ENCODE results near the gene REXO5.

Gene REXO5

DNA sequence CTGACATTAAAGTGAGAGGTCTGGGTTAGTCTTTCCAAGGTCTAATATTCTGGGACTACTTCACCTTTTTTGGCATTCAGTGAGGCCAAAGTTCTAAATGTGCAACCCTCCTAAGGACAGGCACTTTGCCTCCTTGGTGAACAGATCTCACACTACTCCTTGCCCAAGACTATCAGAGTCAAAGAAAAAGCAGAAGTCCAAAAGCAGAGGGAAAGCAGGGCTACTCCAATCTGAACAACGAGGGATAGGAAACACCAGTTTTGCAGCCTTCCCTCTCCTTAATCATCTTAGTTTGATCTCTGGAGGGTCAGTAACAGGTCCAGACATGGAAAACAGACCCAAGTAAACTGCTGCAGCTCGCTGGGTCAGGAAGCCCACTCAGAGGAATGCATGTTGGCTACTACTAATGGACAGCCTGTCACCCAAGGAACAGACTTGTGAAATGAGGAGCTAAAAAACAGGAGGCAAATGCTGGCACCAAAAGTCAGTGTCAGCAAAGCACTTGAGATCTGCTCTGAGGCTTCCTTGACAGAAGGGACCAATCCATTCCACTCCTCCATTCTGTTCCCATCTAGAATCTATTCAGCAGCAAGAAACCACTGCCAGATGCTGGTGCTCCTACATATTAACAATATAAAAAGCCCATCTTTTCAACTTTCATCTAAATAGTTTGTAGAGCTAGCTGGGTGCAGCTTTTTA, 63.9 kb downstream of the REXO5 start:
- Mint-ChIP-seq H3K27me3 (no peaks in the 10 kb centered on the region), H3K27ac (peak overlapping the region in 1 of 2 donors; percentile 19), H3K4me1 (peaks cover 86% of the 10 kb centered on the region), H3K4me3 (no peak overlapping the region), H3K9me3 (no peaks in the 10 kb centered on the region)
- DNase-seq (no peak), ATAC-seq (no peak)

DNA sequence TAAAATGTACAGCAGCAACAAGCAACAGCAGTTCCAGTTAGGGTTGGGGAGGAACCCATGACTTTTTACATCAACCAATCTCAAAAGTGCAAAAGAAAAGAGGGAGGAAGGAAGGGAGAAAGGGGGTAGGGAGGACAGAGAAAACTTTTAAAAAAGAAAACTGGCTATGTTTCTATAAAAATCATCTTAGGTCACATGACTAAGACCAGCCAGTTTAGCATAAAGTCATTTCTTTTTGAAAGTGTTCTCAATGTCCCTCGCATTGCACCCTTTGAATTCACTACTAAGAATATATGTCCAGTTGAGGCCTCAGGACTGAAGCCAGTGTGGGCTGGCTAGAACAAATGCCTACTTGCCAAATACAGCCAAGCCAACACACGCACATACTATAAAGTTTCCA, 64.9 kb downstream of the REXO5 start:
- Mint-ChIP-seq H3K4me1 (peaks cover 87% of the 10 kb centered on the region), H3K27ac (no peak overlapping the region), H3K4me3 (no peak overlapping the region), H3K27me3 (no peaks in the 10 kb centered on the region), H3K9me3 (no peaks in the 10 kb centered on the region)
- no peak for DNase-seq
- ATAC-seq: no peak

- no peaks in the 10 kb centered on the region for H3K27me3 Mint-ChIP-seq
- no peak overlapping the region for H3K4me3 Mint-ChIP-seq
- no peak for DNase-seq
- no peaks in the 10 kb centered on the region for H3K9me3 Mint-ChIP-seq
- H3K27ac Mint-ChIP-seq: no peak overlapping the region
- H3K4me1 Mint-ChIP-seq: peaks cover 82% of the 10 kb centered on the region
- ATAC-seq: no peak
Observed at GRCh38 chr16:20871941-20872815, 65.9 kb downstream of the REXO5 start.

- peak overlapping the region; percentile 59 to 70 for H3K4me3 Mint-ChIP-seq
- H3K4me1 Mint-ChIP-seq: peaks cover 75% of the 10 kb centered on the region
- ATAC-seq (no peak), DNase-seq (no peak)
- no peaks in the 10 kb centered on the region for H3K9me3 Mint-ChIP-seq
- no peaks in the 10 kb centered on the region for H3K27me3 Mint-ChIP-seq
- H3K27ac Mint-ChIP-seq: no peak overlapping the region
Observed at GRCh38 chr16:20873331-20873730, 67.0 kb downstream of the REXO5 start.

GRCh38 chr16:20874088-20874581, 67.8 kb downstream of the REXO5 start:
- H3K27ac Mint-ChIP-seq: peak overlapping the region in 1 of 2 donors; percentile 15

GRCh38 chr16:20875355-20875650, 69.0 kb downstream of the REXO5 start:
- Mint-ChIP-seq H3K27ac (no peak overlapping the region), H3K9me3 (no peaks in the 10 kb centered on the region), H3K27me3 (no peaks in the 10 kb centered on the region), H3K4me3 (peak overlapping the region; percentile 56 to 59), H3K4me1 (peaks cover 83% of the 10 kb centered on the region)
- ATAC-seq (no peak), DNase-seq (no peak)

More at GRCh38 chr16:20874088-20874581, 67.8 kb downstream of the REXO5 start:
- H3K27me3 Mint-ChIP-seq: no peaks in the 10 kb centered on the region
- H3K4me1 Mint-ChIP-seq: peaks cover 78% of the 10 kb centered on the region
- peak; percentile 7 for ATAC-seq
- peak overlapping the region; percentile 59 to 70 for H3K4me3 Mint-ChIP-seq
- DNase-seq: no peak
- H3K9me3 Mint-ChIP-seq: no peaks in the 10 kb centered on the region

DNA sequence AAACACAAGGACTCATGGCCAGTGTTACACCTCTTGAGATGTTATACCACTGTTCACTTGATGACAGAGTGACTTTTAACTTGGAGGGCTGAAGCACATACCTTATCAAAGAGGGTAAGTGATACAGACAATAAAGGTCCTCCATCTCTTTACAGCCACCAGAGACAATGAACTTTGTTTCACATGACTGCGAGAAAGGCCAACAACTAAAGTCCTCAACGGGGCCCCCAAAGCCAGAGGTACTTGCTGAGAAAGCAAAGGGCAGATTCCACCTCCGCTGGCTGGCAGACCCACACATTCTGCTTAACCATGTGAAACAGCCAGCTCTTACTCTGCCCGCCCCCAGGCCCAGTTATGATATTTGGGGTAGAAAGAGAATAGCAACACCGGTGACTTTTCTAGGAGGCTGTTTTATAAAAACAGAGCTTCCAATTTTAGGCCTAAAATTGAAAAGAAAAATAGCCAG, 72.4 kb downstream of the REXO5 start:
- Mint-ChIP-seq H3K4me1 (peaks cover 60% of the 10 kb centered on the region), H3K27ac (peak overlapping the region in 1 of 2 donors; percentile 76), H3K27me3 (no peaks in the 10 kb centered on the region), H3K4me3 (peak overlapping the region in 1 of 2 donors; percentile 44), H3K9me3 (no peaks in the 10 kb centered on the region)
- no peak for DNase-seq
- no peak for ATAC-seq

- no peaks in the 10 kb centered on the region for H3K9me3 Mint-ChIP-seq
- peak overlapping the region; percentile 13 to 44 for H3K4me3 Mint-ChIP-seq
- DNase-seq (no peak), ATAC-seq (peak; percentile 65)
- H3K4me1 Mint-ChIP-seq: peaks cover 60% of the 10 kb centered on the region
- no peaks in the 10 kb centered on the region for H3K27me3 Mint-ChIP-seq
- H3K27ac Mint-ChIP-seq: peak overlapping the region; percentile 36 to 76
Observed at GRCh38 chr16:20879175-20880040, 73.1 kb downstream of the REXO5 start.

- Mint-ChIP-seq H3K27ac (no peak overlapping the region), H3K27me3 (no peaks in the 10 kb centered on the region), H3K9me3 (no peaks in the 10 kb centered on the region), H3K4me1 (peaks cover 47% of the 10 kb centered on the region), H3K4me3 (no peak overlapping the region)
- ATAC-seq (no peak), DNase-seq (no peak)
Observed at GRCh38 chr16:20880867-20881502, 74.7 kb downstream of the REXO5 start.

DNA sequence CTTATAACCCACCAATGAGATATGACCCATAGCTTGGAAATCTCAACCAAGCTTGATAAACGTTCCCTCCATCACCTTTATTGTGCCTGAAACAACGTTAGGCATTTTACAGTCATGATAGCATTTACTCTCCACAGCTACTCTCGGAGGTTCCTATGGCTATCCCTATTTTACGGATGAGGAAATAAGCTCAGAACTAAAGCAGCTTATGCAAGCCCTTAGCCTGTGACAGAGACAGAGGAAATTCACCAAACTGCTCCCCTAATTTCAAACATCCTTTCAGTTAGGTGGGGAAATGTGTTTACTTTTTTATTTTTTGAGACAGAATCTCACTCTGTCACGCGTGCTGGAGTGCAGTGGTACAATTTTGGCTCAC, 75.2 kb downstream of the REXO5 start:
- Mint-ChIP-seq H3K4me1 (peaks cover 44% of the 10 kb centered on the region), H3K4me3 (no peak overlapping the region)

DNA sequence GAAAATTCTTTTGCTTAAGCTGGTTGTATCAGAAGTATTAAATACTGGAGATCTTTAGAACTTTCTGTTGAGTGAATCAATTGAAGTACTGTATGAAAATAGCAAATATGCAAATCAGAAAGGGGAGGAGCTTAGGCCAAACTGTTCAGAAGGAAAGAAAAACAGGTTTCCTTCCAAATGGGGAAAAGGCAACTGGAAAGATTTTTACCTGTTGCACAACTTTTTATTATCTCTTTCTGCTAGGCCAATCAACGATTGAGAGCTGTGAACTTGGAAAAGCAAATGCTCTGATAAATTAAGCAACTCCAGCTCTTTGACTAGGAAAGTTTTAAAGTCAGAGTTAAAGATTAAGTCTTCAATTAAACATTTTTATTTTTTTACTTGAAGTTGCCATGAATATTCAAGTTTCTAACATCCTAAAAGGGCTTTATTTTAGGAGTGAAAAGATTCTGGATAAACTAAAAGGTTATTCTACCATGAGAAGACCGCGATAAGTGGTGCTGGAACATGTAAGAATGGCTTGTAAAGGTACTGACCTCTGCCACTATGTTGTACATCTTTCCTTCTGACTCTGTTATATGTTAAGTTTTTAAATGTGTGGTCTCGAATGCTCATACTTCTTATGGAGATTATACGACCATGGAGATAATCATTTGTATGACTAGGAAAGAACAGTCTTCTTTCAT, 77.4 kb downstream of the REXO5 start:
- Mint-ChIP-seq H3K4me3 (no peak overlapping the region), H3K4me1 (peaks cover 39% of the 10 kb centered on the region), H3K27me3 (no peaks in the 10 kb centered on the region), H3K27ac (no peak overlapping the region), H3K9me3 (no peaks in the 10 kb centered on the region)
- ATAC-seq: peak; percentile 17
- DNase-seq: no peak

More for the DNA sequence above, 75.2 kb downstream of the REXO5 start:
- Mint-ChIP-seq H3K27ac (no peak overlapping the region), H3K9me3 (no peaks in the 10 kb centered on the region), H3K27me3 (no peaks in the 10 kb centered on the region)
- no peak for ATAC-seq
- no peak for DNase-seq

DNA sequence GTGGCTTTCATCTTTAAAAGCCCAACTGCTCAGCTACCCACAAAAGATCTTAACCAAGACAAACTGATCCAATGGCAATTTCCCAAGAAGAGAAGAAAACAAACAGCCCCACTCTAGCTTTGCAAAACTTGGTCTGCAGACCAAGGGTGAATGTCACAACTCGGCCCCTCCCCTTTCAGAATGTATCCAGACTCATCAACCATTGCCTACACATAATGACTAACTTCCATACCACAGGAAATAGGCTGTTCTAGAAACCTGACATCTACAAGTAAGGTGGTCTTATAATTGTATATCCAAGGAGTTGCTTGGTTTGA, 77.9 kb downstream of the REXO5 start:
- peak; percentile 91 for ATAC-seq
- Mint-ChIP-seq H3K4me1 (peaks cover 34% of the 10 kb centered on the region), H3K27me3 (no peaks in the 10 kb centered on the region), H3K4me3 (no peak overlapping the region), H3K27ac (no peak overlapping the region), H3K9me3 (no peaks in the 10 kb centered on the region)
- DNase-seq: no peak

DNA sequence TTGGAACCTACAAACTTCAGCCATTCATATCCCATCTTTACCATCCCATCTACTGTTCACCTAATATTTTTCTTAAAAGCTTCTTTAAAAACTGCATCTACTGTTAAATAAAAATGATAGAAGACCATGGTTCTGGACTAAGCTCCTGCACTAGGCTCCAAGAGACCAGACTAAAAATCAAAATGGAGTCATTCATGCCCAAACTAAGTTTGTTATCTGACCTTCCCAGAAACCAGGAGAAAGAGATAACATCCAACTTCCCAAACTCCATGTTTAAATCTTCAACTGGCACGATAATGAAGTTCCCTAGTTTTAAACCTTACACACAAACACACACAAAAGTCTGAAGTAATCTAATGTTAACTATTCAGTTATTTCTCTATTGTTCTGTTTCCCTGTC, 80.0 kb downstream of the REXO5 start:
- DNase-seq: no peak
- Mint-ChIP-seq H3K27me3 (no peaks in the 10 kb centered on the region), H3K27ac (no peak overlapping the region), H3K4me1 (peaks cover 17% of the 10 kb centered on the region), H3K9me3 (no peaks in the 10 kb centered on the region), H3K4me3 (no peak overlapping the region)
- ATAC-seq: no peak

- H3K4me1 Mint-ChIP-seq: peaks cover 20% of the 10 kb centered on the region
- DNase-seq: no peak
- H3K4me3 Mint-ChIP-seq: no peak overlapping the region
- H3K9me3 Mint-ChIP-seq: no peaks in the 10 kb centered on the region
- no peaks in the 10 kb centered on the region for H3K27me3 Mint-ChIP-seq
- no peak overlapping the region for H3K27ac Mint-ChIP-seq
- no peak for ATAC-seq
Observed at GRCh38 chr16:20887207-20887606, 80.9 kb downstream of the REXO5 start.

All from stimulated activated naive CD8-positive, alpha-beta T cell treated with anti-CD3 and anti-CD28 coated beads, Interleukin-15, amount 100 ng/mL, for 72 hours (primary cell).